Measurements from ENCODE around the gene TMEM61.

TMEM61 gene

DNA sequence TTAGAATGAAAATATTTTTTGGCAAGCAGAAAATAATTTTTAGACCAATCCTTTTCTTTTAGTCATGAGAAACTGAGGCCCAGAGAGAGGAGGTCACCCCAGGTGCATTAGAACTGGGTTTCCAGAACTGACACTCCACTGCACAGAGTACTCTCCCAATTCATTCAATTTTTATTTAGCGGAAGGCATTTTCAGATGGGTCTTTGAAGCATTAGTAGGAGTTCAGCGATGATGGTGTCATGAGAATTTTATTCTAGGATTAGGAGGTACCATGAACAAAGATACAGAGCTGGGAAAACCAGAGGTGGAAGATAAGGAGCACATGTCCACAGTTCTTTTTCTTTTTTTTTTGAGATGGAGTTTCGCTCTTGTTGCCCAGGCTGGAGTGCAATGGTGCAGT lies 61.2 kb downstream of the TMEM61 start:
- DNase-seq = no peak
